GM10266 (cell line): ENCODE measurements around the gene PTPRG.

Experiments
- DNase-seq: peaks from one replicate; pipeline ENCODE4 v3.0.0; 2012; ENCODE audit errors: extremely low spot score
- CTCF ChIP-seq: IDR thresholded peaks from 2 replicates; pipeline ENCODE4 v1.5.1; 2012; ENCODE audit warnings: mild to moderate bottlenecking, low read depth; ENCODE audit not compliant: control insufficient read depth, insufficient read depth; ENCODE audit errors: missing control alignments

Gene PTPRG

GRCh38 chr3:62260655-62261054 is 699.3 kb downstream of the PTPRG start:
- TF ChIP-seq CTCF = no peak

GRCh38 chr3:62261121-62261520 is 699.8 kb downstream of the PTPRG start:
- TF ChIP-seq CTCF = no peak
- no peak for DNase-seq

More at GRCh38 chr3:62260655-62261054, 699.3 kb downstream of the PTPRG start:
- DNase-seq = no peak

GRCh38 chr3:62261736-62262135 is 700.4 kb downstream of the PTPRG start:
- no peak for DNase-seq
- no peak for TF ChIP-seq CTCF

GRCh38 chr3:62265528-62265927 is 704.2 kb downstream of the PTPRG start:
- TF ChIP-seq CTCF = no peak
- no peak for DNase-seq

GRCh38 chr3:62266668-62267283 is 705.4 kb downstream of the PTPRG start:
- no peak for TF ChIP-seq CTCF
- no peak for DNase-seq

- TF ChIP-seq CTCF = no peak
- DNase-seq = no peak
Measured at GRCh38 chr3:62276658-62277180, 715.3 kb downstream of the PTPRG start.

- TF ChIP-seq CTCF = no peak
- DNase-seq = no peak
Measured at GRCh38 chr3:62277450-62277849, 716.1 kb downstream of the PTPRG start.
